C4-2B (cell line): ENCODE measurements around the gene SHISAL2A.

ENCODE experiments used
- CTCF ChIP-seq: fragments of 450-650 bp; conservative IDR thresholded peaks from 2 replicates; pipeline ENCODE4 v1.5.1; 2017; ENCODE audit warnings: mild to moderate bottlenecking
- ZFX ChIP-seq: fragments of 450-650 bp; IDR thresholded peaks from 2 replicates; pipeline ENCODE4 v1.6.1; 2017

- no peak for TF ChIP-seq CTCF
- TF ChIP-seq ZFX = no peak
Measured at GRCh38 chr1:52604063-52604770, 28.8 kb upstream of the SHISAL2A start.
